NCI-H2171 (cell line): ENCODE measurements around the gene UQCRC1.

ENCODE experiments used
- DNase-seq: peaks from one replicate; lab custom pipeline; 2025; lab: John Stamatoyannopoulos, UW

The UQCRC1 gene

GRCh38 chr3:48571938-48572337 lies 37.5 kb downstream of the UQCRC1 start:
- no peak for DNase-seq

DNA sequence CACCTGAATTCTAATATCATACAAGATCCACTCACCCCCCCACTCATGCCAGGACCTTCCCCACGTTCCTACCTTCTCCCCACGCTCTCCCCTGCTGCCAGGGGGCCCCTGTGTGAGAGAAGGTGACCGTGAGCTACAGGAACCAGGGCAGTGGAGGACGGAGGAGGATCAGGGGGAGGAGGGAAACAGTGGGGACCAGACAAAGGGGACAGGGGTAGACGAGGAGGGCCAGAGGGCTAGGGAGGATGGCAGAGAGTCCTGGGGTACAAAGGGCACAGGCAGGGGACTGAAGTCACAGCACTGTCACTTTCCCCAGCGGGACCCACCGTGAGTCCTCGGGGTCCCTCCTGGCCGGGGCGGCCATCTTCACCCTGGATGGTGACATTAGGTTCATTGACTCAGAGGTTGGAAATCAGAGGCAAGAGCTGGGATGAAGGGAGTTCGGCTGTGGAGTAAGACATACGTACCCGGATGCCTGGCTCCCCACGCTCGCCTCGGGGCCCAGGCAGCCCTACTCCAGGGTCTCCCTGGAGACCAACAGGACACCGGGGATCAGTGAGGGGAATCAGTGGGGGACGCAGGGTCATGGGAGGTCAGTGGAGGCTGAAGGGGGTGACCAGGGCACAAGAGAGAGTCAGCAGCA lies 39.5 kb downstream of the UQCRC1 start:
- DNase-seq = no peak

DNA sequence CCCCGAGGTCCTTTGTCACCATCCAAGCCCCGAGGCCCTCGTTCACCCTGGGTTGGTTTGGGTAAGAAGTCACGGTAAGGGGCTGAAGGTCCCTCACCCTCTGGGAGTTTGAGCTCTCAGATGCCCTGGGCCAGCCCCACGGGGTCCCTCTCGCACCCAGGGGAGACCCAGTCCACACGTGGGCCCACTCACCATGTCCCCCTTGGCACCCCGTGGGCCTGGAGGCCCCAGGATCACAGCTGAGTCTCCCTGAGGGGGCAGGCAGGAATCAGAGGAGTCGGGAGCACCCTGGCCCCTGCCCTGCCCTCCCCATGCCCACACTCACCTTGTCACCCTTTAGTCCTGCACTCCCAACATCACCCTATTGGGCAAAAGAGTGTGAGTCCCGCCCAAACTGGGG lies 40.0 kb downstream of the UQCRC1 start:
- no peak for DNase-seq

GRCh38 chr3:48568476-48568875 lies 41.0 kb downstream of the UQCRC1 start:
- no peak for DNase-seq

DNA sequence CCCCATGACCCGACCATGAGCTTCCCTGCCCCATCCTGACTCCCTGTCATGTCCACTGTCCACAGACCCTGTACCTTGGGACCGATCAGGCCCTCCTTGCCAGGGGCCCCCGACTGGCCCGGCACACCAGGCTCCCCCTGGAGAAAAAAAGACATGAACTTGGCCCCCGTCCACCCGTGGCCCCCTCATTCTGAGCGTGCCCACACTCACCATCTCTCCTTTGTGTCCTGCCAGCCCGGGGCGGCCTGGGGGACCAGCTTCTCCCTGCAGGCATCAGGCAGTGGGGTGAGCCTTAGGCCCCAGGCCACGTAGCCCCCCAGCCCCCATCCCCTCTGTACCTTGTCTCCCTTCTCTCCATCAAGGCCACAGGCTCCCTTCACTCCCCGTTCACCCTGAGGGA lies 41.9 kb downstream of the UQCRC1 start:
- DNase-seq = no peak

DNA sequence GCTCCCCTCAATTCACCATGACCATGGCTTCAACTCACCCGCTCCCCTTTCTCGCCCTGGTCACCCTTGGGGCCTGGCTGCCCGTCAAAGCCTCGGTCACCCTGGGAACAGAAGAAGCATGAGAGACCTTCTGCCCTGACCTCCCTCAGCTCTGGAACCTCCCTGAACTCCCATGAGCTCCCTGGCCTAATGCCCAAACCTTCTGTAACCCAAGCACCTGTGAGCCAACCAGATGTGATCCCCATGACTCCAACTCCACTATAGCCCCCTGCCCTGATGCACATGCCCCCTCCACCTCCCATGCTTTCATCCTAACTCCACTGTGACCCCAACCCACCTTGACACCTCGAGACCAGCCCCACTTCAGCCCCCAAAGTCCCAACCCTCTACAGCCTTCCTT lies 42.4 kb downstream of the UQCRC1 start:
- DNase-seq = no peak

DNA sequence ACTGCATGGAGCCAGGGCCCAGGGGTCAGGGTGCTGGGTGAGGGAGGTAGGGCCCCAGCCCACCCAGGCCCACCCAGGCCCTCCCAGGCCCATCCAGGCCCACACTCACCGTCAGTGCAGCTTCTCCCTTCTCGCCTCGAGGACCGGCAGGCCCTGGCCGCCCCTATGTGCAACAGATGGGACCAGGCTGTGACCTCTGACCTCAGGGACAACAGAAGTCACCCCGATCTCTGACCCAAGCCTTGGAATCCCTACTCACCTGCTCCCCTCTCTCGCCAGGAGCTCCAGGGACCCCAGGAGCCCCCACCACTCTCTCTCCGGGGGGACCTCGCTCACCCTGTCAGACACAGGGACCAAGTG lies 43.1 kb downstream of the UQCRC1 start:
- DNase-seq = no peak

DNA sequence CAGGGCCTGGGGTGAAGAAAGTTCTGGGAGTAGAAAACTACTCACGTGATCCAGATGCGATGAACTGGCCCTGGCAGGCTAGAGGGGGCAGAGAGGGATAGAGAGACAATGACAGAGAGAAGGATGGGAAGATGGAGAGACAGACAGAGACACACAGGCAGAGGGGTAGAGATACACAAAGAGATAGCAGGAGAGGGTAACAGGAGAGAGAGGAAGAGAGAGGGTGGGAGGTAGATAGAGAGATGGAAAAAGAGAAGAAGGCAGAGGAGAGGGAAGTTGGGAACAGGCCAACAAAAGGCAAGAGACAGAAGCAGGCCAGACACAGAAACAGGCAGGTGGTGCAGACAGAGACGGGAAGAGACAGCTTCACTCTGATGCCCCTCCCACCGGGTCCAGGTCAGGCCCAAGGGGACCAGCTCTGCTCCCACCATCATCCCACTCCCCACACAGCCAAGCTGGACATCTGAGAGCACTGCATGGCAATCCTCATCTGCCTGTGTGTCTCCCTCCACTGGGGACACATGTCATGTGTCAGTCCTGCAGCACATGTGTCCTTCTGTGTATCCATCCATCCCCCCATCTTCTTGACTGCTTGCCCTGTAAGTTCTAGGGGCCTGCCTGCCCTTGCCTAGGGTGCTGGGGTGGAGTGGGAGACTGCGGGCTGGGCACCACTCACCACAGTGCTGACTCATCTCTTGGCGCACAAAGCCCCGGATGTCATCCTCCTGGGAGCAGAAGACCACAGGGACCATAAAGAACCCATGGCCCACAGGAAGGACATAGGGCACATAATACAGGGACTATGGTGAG lies 43.6 kb downstream of the UQCRC1 start:
- DNase-seq = no peak

- DNase-seq = no peak
These were observed 44.3 kb downstream of the UQCRC1 start for GRCh38 chr3:48565186-48565585.

DNA sequence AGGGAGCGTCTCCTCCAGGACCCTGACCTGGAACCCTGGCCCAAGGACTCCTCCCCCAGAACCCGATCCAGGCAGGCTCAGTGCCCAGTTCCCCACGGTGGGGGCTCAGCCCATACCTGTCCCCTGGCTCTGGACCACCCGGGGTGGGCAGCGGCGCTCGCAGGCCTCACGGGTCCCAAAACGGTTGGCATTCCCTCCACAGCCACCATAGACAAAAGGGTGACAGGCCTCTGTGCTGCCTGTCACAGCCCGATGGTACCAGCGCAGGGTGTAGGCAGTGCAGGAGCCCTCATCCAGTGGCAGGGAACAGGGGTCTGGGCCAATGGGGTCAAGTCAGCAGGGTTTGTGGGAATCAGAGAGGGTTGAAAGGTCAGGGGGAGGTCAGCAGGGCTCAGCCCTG lies 44.8 kb downstream of the UQCRC1 start:
- no peak for DNase-seq

GRCh38 chr3:48564022-48564421 lies 45.4 kb downstream of the UQCRC1 start:
- DNase-seq = no peak

GRCh38 chr3:48563382-48563918 lies 46.0 kb downstream of the UQCRC1 start, which contains the start of gene UCN2:
Gene UCN2, minus strand, starts transcription at chr3:48563781. Its CDS starts 657 bp downstream, at chr3:48563124.
- DNase-seq = no peak

DNA sequence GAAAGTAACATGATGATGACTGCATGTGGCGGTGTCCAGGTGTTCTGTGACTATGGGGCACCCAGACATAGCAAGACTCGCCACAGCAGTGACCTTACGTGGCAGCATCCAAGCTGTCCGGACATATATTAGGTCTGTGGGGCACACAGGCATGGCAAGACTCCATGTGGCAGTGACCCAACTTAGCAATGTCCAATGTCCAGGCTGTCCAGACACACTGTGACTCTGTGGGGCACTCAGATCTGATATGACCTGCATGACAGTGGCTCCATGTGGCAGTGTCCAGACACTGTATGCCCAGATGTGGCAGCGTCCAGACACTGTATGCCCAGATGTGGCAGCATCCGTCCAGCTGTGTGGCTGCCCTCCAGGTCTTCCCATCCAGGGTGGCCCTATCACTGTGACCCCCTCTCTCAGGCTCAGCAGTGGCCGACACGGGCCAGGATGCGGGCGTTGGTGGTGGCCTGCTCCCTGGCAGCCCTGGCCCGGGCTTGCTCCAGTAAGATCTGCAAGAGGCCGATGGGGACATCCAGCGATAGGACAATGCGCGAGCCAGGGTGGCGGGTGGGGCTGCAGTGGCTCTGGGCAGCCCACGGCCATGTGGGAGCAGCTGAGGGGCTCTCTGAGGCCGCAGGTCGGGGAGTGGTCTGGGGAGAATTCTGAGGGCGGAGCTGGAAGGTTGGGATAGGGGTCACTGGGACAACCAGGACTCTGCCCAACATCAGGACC lies 46.9 kb downstream of the UQCRC1 start:
- no peak for DNase-seq

DNA sequence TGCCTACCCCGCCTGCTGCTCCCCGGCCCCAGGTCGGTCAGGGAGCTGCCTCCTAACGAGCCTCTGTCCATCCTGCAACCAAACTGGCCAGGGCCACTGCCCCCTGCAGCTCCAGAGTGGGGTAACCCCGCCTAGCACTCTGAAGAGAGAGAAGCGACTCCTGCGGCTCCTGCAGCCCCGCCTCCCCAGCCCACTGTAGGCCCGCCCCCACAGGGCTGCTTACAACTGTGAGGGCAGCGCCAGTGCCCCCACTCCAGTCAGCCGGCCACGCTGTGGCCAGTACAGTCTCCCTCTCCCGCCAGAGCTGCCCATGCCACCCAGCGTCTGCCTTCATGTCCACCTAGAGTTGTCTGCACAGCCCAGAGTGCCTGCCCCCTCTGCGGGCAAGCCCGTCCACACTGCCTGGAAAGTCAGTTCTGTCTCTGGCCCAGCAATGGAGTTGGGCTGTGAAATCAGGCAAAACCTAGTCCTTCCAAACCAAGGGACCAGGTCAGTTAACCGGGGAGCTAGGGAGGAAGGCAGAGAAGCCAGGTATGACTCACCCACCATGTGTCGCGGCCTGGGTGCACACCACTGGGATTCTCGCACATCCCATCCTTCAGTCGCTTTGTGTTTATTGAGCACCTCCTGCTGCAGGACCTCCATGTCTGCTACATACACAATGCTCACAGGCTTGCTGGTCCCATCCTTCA lies 48.3 kb downstream of the UQCRC1 start:
- DNase-seq = no peak

DNA sequence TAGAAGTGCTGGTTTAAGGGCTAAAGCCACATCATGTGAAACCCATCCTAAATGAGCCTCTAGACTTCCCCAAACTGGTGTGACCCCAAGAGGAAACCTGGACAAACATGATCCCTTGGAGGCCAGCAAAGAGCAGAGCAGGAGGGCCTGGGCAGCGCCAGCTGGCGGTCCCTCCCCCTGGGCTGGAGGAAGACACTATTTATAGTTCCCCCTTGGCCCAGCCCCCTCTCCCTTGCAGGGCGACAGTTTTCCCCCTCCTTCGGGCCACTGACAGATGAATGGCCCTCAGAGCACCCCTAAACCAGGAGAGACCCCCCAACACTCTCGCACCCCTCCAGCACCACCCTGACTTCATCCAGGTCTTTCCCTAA lies 48.8 kb downstream of the UQCRC1 start:
- DNase-seq = no peak

- DNase-seq = no peak
These were observed 50.8 kb downstream of the UQCRC1 start for GRCh38 chr3:48558493-48559134.

GRCh38 chr3:48556796-48557626 lies 52.4 kb downstream of the UQCRC1 start, which contains the start of gene PFKFB4:
Gene PFKFB4, minus strand, starts transcription at chr3:48556803. Its CDS starts 26 bp downstream, at chr3:48556777.
- peak; percentile 89 for DNase-seq

GRCh38 chr3:48555949-48556795 lies 53.3 kb downstream of the UQCRC1 start:
- DNase-seq = no peak

DNA sequence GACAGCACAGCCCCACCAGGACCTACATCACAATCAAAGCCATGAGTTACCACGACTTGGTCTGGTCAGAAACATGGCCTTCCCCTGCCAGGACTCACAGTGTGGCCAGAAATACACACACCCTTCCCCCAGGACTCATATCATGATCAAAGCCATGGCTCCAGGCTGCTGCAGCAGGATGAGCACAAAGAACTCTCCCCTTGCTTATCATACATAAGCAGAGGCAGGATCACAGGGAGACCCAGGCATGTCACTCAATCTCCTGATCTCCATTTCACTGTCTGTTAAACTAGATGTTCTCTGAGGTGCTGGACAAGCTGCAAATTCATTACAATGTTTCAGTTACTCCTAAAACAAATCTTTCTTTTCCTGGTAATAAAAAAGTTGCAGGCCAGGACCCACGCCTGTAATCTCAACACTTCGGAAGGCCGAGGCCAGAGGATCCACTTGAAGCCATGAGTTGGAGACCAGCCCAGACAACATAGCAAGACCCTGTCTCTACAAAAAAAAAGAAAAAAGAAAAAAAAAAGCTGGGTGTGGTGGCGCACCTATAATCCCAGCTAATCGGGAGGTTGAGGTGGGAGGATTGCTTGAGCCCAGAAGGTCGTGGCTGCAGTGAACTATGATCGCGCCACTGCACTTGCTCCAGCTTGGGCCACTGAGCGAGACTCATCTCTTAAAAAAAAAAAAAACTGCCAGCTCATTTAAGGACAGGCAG lies 54.1 kb downstream of the UQCRC1 start:
- no peak for DNase-seq
